ENCODE measurements around the gene FAF1.
"Not testable (repeated sequence)": the region's sequence is repeated elsewhere in the genome, so short reads cannot be mapped to it uniquely, and the experiment has no call there.

Gene FAF1

GRCh38 chr1:50959303-50959912 is 659 bp downstream of the FAF1 start:
- TF ChIP-seq CTCF (IDR thresholded peaks at IDR 0.05; ENCODE audit: extremely low read depth, missing control alignments), result no peak
- peak; percentile 39 for DNase-seq (ENCODE audit: low spot score)

GRCh38 chr1:50955116-50955515 is 5.0 kb downstream of the FAF1 start:
- DNase-seq (ENCODE audit: low spot score), result peak; percentile 32
- TF ChIP-seq CTCF (IDR thresholded peaks at IDR 0.05; ENCODE audit: extremely low read depth, missing control alignments), result no peak

GRCh38 chr1:50952566-50952965 is 7.5 kb downstream of the FAF1 start:
- DNase-seq (ENCODE audit: low spot score), result not testable (repeated sequence)

- DNase-seq (ENCODE audit: low spot score), result no peak
- no peak for TF ChIP-seq CTCF (IDR thresholded peaks at IDR 0.05; ENCODE audit: extremely low read depth, missing control alignments)
Observed at GRCh38 chr1:50950396-50950795, 9.7 kb downstream of the FAF1 start.

GRCh38 chr1:50949286-50949982 is 10.6 kb downstream of the FAF1 start:
- no peak for TF ChIP-seq CTCF (IDR thresholded peaks at IDR 0.05; ENCODE audit: extremely low read depth, missing control alignments)
- no peak for DNase-seq (ENCODE audit: low spot score)

- TF ChIP-seq CTCF (IDR thresholded peaks at IDR 0.05; ENCODE audit: extremely low read depth, missing control alignments), result no peak
- no peak for DNase-seq (ENCODE audit: low spot score)
Observed at GRCh38 chr1:50942334-50942733, 17.7 kb downstream of the FAF1 start.

GRCh38 chr1:50940291-50940690 is 19.8 kb downstream of the FAF1 start:
- no peak for TF ChIP-seq CTCF (IDR thresholded peaks at IDR 0.05; ENCODE audit: extremely low read depth, missing control alignments)
- no peak for DNase-seq (ENCODE audit: low spot score)

GRCh38 chr1:50936321-50936720 is 23.7 kb downstream of the FAF1 start:
- no peak for TF ChIP-seq CTCF (IDR thresholded peaks at IDR 0.05; ENCODE audit: extremely low read depth, missing control alignments)
- no peak for DNase-seq (ENCODE audit: low spot score)

- not testable (repeated sequence) for DNase-seq (ENCODE audit: low spot score)
Observed at GRCh38 chr1:50935276-50935675, 24.8 kb downstream of the FAF1 start.

Data from GM20000 (cell line).